Measurements from ENCODE around the gene DCDC1.

- TF ChIP-seq CTCF (IDR thresholded peaks at IDR 0.05) (no peak), POLR2A (IDR thresholded peaks at IDR 0.05) (no peak), POLR2AphosphoS5 (IDR thresholded peaks at IDR 0.05) (no peak), EP300 (IDR thresholded peaks at IDR 0.05; ENCODE audit: low read depth) (no peak)
Observed at GRCh38 chr11:31106326-31106725, 263.2 kb downstream of the DCDC1 start.
